Mucosa of stomach (tissue), 1 donor: ENCODE data around the gene STX11.

Source experiments
- H3K27me3 ChIP-seq: one replicate; pipeline ENCODE4 v1.7.0; 2013; ENCODE audit warnings: mild to moderate bottlenecking, low read length; ENCODE audit not compliant: control insufficient read depth, insufficient read depth
- H3K36me3 ChIP-seq: one replicate; pipeline ENCODE4 v1.7.0; 2013; ENCODE audit warnings: low read length; ENCODE audit not compliant: control insufficient read depth, insufficient read depth
- H3K4me1 ChIP-seq: one replicate; pipeline ENCODE4 v1.7.0; 2013; ENCODE audit warnings: mild to moderate bottlenecking, low read length; ENCODE audit not compliant: control insufficient read depth, insufficient read depth
- H3K4me3 ChIP-seq: one replicate; pipeline ENCODE4 v1.7.0; 2013; ENCODE audit warnings: low read length
- H3K9ac ChIP-seq: one replicate; pipeline ENCODE4 v1.7.0; 2013; ENCODE audit warnings: mild to moderate bottlenecking, low read length, moderate library complexity
- H3K9me3 ChIP-seq: one replicate; pipeline ENCODE4 v1.7.0; 2013; ENCODE audit warnings: mild to moderate bottlenecking, low read length, moderate library complexity; ENCODE audit not compliant: control insufficient read depth
- donor health status: Pancreatic carcinoma.

STX11 gene

GRCh38 chr6:144144996-144145395 is 5.3 kb upstream of the STX11 start:
- no peaks in the 10 kb centered on the region for H3K4me1 ChIP-seq
- H3K9ac ChIP-seq: no peak overlapping the region
- no peak overlapping the region for H3K4me3 ChIP-seq
- peaks cover 4% of the 10 kb centered on the region for H3K9me3 ChIP-seq
- no peaks in the 10 kb centered on the region for H3K36me3 ChIP-seq
- peaks cover 13% of the 10 kb centered on the region for H3K27me3 ChIP-seq

GRCh38 chr6:144145541-144145940 is 4.8 kb upstream of the STX11 start:
- H3K9ac ChIP-seq: no peak overlapping the region
- H3K4me3 ChIP-seq: no peak overlapping the region
- H3K27me3 ChIP-seq: peaks cover 15% of the 10 kb centered on the region
- H3K9me3 ChIP-seq: peaks cover 4% of the 10 kb centered on the region
- H3K4me1 ChIP-seq: no peaks in the 10 kb centered on the region
- no peaks in the 10 kb centered on the region for H3K36me3 ChIP-seq

GRCh38 chr6:144148886-144149285 is 1.4 kb upstream of the STX11 start:
- no peak overlapping the region for H3K9ac ChIP-seq
- peaks cover 9% of the 10 kb centered on the region for H3K4me1 ChIP-seq
- no peak overlapping the region for H3K4me3 ChIP-seq
- no peaks in the 10 kb centered on the region for H3K36me3 ChIP-seq
- H3K27me3 ChIP-seq: peaks cover 38% of the 10 kb centered on the region
- peaks cover 4% of the 10 kb centered on the region for H3K9me3 ChIP-seq

- Histone ChIP-seq H3K9me3 (peaks cover 4% of the 10 kb centered on the region), H3K4me3 (no peak overlapping the region), H3K27me3 (peaks cover 38% of the 10 kb centered on the region), H3K4me1 (peaks cover 9% of the 10 kb centered on the region), H3K36me3 (no peaks in the 10 kb centered on the region), H3K9ac (no peak overlapping the region)
These were observed 791 bp upstream of the STX11 start for GRCh38 chr6:144149558-144149893.

GRCh38 chr6:144150710-144151657 is 667 bp downstream of the STX11 start:
- Histone ChIP-seq H3K27me3 (peaks cover 38% of the 10 kb centered on the region), H3K9ac (peak overlapping the region; percentile 42), H3K4me3 (peak overlapping the region; percentile 3), H3K9me3 (peaks cover 4% of the 10 kb centered on the region), H3K36me3 (no peaks in the 10 kb centered on the region), H3K4me1 (peaks cover 9% of the 10 kb centered on the region)

GRCh38 chr6:144152334-144152900 is 2.1 kb downstream of the STX11 start:
- Histone ChIP-seq H3K36me3 (no peaks in the 10 kb centered on the region), H3K27me3 (peaks cover 38% of the 10 kb centered on the region), H3K4me3 (no peak overlapping the region), H3K9me3 (peaks cover 4% of the 10 kb centered on the region), H3K9ac (no peak overlapping the region), H3K4me1 (peaks cover 9% of the 10 kb centered on the region)

DNA sequence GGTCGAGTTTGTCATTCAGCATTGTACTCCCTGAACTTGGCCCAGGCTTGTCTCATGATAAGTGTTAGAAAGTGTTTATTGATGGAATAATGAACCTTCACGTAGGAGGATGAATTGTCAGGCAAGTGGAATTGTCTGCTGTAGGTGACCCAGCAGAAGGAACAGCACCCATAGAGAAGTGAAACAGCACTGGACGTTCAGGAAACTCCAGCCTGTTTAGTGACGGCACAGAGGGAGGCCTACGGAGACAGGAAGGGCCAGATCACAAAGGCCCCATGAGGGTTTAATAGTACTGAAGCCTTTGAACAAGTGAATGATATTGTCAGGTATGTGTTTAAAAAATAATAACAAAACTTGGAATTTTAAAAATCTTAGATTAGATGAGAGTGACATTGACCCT is 2.9 kb downstream of the STX11 start:
- Histone ChIP-seq H3K9me3 (peaks cover 4% of the 10 kb centered on the region), H3K36me3 (no peaks in the 10 kb centered on the region), H3K4me1 (peaks cover 9% of the 10 kb centered on the region), H3K4me3 (no peak overlapping the region), H3K27me3 (peaks cover 38% of the 10 kb centered on the region), H3K9ac (no peak overlapping the region)

DNA sequence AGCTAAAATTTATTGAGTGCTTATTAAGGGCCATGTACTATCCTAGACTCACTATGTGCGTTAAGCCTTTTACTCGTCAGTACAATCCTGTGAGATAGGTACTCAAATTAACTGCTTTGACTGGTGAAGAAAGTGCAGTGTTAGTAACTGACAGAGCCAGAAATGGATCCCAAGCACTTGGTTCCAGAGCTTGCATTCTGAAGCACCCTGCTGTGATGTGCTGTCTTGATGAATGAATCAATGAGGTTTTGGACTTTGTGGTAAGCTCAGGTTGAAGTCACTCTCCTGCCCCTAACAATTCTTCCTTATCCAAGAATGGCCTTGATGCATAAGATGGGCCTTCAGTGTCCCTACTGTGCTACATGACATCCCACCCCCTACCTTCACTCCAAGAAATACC is 3.7 kb downstream of the STX11 start:
- Histone ChIP-seq H3K4me1 (peaks cover 9% of the 10 kb centered on the region), H3K36me3 (no peaks in the 10 kb centered on the region), H3K27me3 (peaks cover 34% of the 10 kb centered on the region), H3K9ac (no peak overlapping the region), H3K4me3 (no peak overlapping the region), H3K9me3 (peaks cover 4% of the 10 kb centered on the region)

DNA sequence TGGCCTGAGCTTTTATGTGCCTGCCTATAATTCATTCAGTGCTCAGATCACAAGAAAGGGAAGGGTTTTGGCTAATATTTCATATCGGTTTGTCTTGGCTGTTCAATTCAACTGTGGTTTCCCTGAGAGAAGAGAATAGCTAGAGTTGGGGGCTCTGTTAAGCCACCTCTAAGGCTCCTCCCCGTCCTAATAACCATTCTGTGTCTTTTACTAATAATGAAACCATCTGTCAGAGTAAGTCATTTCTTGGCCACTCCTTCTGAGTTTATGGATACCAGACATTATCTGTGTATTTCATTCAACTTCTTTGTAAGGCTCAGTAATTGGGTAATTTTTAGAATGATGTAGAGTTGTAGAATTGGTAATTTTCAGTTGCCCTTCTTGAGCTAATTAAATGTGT is 5.2 kb downstream of the STX11 start:
- peaks cover 23% of the 10 kb centered on the region for H3K27me3 ChIP-seq
- peaks cover 9% of the 10 kb centered on the region for H3K4me1 ChIP-seq

DNA sequence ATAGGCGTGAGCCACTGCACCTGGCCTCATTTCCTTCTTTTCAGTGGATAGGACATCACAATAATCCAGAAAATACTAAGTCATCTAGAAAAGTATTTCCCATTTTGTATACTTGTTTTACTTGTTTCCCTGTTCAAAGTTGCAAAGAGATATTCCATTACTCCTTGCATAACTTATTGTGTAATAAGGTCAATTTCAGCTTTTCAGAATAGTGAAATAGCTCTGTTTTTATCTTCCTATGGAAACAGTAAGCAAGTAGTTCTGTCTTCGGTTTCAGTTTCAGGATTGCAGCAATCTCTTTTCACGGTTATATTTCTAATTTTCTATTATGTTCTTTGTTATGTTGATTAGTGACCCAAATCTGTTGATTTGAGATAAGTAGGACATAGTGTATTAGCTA is 6.0 kb downstream of the STX11 start:
- Histone ChIP-seq H3K27me3 (peaks cover 15% of the 10 kb centered on the region), H3K9me3 (no peaks in the 10 kb centered on the region), H3K9ac (no peak overlapping the region), H3K36me3 (no peaks in the 10 kb centered on the region), H3K4me3 (no peak overlapping the region), H3K4me1 (peaks cover 2% of the 10 kb centered on the region)

More for the DNA sequence above, 5.2 kb downstream of the STX11 start:
- Histone ChIP-seq H3K9ac (no peak overlapping the region), H3K9me3 (no peaks in the 10 kb centered on the region), H3K4me3 (no peak overlapping the region), H3K36me3 (no peaks in the 10 kb centered on the region)

DNA sequence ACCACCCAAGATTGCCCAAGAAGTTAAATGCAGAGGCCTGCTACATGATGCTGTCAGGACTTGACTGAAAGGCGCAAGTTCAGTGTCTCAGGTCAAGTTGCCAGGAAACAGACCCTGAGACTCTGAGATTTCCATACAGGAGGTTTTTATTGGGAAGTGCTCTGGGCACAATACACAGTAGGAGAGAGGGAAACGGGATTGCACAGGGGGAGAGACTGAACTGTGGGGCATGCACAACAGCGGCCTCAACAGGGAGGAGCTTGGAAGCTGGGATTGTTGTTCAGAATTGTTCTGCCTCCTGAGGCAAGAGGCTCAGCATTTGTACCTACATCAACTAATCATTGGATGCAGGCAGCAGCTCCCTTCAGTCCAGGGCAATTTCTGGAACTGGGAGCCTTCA is 6.7 kb downstream of the STX11 start:
- no peaks in the 10 kb centered on the region for H3K36me3 ChIP-seq
- no peak overlapping the region for H3K4me3 ChIP-seq
- no peak overlapping the region for H3K9ac ChIP-seq
- no peaks in the 10 kb centered on the region for H3K9me3 ChIP-seq
- no peaks in the 10 kb centered on the region for H3K4me1 ChIP-seq
- peaks cover 8% of the 10 kb centered on the region for H3K27me3 ChIP-seq

GRCh38 chr6:144158133-144158532 is 7.8 kb downstream of the STX11 start:
- H3K4me1 ChIP-seq: no peaks in the 10 kb centered on the region
- H3K4me3 ChIP-seq: no peak overlapping the region
- H3K36me3 ChIP-seq: no peaks in the 10 kb centered on the region
- H3K9ac ChIP-seq: no peak overlapping the region
- no peaks in the 10 kb centered on the region for H3K9me3 ChIP-seq
- no peaks in the 10 kb centered on the region for H3K27me3 ChIP-seq
